DMS 273 (cell line): ENCODE results near the gene FBLN5.
A peak's percentile ranks its signal among the peaks of the same experiment; 100 is the strongest.

Experiments used
- DNase-seq: peaks from one replicate; lab custom pipeline; 2025; ENCODE audit not compliant: unreplicated experiment; lab: John Stamatoyannopoulos, UW

FBLN5 gene

DNA sequence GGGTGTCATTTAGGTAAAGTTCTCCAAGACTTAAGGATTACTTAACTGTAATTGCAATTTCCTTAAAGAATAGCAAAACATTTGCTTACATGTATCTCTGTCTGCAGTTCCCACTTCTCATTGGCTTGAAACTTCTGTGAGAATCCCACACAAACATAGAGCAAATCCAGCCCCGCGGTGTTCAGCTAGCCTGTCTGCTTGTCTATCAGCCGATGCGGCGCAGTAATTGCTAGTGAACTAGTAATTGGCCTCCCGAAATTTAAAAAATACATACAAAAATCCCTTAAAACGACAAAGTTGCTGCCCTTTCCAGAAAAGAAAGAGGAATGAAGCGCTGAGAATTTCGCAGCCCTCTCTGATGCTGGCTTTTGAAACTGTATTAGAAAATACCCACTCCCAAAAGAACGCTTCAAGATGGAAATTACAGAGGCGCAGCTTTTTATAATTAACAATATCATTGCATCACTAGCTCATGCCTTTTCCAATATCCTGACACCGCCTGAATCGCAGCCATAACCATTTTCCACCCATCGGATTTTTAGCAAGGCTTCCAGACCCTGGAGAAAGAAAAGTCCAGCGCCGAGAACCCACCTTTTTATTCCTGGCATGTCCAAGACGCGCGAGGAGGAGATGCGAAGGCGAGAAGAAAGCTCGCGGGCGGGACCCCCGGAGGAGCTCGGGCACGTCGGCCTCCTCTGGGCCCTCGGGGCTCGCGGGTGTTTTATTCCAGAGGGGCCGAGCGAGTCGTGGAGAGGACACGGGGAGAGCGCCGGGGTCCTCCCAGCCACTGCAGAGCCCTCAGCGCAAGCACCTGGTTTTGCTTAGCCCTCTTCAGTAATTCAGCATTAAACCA lies 646 bp downstream of the FBLN5 start:
- DNase-seq, result peak; percentile 47

DNA sequence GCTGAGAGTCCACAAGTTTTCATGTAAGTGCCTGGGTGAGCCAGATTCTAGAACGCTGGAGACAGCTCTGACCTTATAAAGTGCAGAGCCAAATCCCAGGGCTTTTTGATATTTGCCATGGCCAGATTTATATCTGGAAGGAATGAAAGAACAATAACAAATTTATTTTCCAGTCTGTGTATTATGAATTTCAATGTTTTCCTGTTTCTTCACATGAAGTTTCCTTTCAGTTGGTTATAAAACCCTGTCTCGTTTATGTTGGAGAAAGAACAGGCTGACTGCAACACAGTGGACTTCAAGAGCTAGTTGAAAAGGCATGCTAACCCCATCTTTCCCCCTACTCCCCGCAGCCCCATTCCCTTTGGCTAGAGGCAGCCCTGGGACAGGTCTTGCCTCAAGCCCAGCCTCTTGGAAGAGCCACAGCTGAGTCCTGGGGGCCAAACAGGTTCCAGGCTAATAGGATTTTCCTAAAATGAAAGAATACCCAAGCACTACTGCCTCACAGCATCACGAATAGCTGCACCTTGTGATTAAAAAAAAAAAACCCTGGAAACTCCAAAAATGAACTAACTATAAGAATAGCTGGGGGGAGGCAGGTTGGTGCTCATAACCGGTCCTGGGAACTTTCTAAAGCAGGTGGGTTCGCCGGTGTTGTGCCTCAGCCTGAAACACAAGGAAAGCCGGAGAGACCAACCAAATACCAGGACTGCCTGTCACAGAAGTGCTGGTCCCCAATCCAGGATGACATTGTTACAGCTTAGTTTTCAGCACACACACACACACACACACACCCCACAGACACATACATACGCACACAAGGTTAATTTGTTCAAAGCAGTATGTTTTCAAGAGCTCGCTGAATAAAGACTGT lies 1.5 kb downstream of the FBLN5 start:
- no peak for DNase-seq

DNA sequence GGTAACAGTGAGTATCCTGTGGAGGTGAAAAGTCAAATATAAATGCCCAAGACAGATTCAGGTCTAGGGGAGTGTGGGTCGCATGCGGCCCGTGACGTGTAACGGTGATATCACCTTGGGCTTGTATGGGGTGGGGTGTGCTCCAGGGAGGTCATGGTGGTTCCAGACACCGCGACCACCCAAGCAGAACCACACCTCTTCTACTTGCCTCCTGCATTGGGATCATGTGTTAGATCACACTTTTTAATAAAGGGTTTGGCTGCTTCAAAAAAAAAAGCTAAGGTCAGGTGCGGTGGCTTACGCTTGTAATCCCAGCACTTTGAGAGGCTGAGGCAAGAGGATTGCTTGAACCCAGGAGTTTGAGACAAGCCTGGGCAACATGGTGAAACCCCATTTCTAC lies 4.5 kb downstream of the FBLN5 start:
- no peak for DNase-seq

DNA sequence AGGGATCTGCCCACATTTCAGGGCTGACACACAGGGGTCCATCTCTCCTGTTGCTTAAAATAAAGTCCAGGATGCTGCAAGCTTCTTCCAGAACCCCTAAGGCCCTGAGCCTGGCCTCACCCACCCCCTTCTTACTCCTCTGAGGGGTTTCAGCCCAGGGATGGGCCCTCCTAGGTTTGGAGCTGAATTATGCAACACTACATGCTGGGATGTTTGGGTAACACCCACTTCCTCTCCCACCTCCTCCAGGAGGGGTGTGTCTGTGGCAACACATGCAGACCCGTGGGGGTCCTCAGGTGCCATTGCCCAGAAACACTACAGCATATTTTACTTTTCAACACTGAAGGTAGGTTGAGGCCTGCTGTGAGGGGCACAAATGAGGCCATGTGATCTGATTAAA lies 5.4 kb downstream of the FBLN5 start:
- no peak for DNase-seq

DNA sequence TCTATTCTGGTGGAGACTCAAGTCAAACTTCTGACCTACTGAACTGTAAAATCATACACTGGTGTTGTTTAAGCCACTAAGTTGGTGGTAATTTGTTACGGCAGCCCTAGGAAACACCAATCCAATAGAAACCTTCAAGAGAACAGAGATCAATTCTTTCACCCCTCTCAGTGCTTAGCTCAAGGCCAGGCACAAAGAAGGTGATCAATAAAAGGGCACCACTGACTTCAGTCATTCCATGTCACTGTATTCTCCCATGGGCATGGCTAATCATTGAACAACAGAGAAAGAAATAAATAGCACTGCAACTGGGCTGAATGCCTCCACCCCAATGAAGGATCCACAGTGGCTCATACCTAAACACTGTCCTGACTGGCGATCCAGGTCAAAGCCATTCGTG lies 7.3 kb downstream of the FBLN5 start:
- no peak for DNase-seq

DNA sequence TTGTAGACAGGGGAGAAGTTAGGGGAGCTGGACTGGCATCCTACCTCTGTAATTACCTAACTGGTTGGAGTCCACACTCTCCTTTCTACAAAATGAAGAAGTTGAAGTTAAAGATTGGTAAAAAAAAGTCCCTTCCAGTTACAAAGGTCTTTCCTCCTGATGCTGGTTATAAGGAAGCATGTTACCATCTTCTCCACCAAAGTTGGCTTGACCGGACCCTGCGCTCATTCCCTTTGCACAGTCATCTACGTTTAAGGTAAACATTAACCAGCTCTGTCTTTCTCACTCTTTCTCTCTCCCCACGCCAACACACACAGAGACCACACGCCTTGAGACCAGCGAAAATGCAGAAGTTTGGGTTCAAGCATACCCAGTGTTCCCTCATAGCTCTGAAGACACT lies 11.9 kb downstream of the FBLN5 start:
- no peak for DNase-seq

DNA sequence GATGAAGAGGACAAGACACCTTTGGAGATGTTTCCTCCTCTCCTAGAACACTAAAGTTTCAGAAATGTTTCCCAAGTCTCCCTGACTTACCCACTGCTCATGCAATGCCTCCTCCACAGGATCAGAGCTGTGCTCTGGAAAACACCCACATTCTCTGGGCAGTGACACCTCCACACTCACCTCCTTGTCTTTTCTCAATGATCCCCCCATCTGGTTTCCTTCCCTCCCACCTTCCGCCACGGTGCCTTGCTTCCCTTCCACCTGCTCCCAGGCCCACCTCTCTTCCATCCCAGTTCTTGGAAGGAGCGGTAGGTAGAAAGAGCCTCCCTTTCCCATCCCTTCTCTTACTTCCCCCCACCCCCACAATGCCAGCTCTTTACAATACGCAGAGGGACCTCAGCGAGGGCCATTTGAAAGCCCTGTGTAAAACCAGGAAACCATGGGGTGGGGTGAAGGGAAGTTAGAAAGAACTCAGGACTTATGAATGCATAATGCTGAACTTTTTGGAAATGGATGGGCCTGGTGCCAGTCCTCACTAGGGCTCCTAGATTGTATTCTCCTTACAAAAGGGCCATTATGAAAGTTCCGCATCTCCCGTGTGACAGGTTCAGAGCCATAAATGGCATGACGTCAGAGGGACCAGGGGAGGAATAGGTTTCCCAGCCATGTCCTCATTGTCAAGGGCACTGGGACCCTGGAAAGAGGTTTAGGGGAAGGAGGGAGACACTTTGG lies 12.8 kb downstream of the FBLN5 start:
- no peak for DNase-seq

DNA sequence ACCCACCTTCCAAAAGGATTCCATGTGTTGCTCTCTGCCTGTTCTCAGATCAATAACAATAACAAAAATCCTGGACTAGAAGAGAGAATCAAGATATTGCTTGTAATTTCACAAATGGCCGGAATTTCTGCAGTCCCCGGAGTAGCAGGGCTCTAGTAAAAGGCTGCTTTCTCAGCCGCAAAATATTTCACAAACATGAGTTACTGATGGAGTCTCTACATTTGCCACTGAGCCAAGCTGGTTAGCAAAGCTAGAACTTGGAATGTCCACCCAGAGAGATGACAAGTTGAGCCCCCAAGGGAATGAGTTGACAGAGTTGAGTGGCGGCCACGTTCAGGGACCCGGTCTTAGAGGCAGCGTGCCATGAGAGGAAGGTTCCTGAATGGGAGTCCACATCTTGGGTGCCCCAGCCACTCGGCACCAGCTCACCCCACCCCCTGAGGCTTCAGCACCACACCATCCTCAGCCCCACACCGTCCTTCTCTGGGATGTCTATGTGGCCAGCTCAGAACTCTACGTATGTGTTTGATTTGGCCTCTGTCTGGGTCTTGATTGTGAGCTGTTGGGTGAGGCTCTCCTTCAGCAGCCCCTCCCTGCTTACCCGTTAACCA lies 15.9 kb downstream of the FBLN5 start:
- no peak for DNase-seq

DNA sequence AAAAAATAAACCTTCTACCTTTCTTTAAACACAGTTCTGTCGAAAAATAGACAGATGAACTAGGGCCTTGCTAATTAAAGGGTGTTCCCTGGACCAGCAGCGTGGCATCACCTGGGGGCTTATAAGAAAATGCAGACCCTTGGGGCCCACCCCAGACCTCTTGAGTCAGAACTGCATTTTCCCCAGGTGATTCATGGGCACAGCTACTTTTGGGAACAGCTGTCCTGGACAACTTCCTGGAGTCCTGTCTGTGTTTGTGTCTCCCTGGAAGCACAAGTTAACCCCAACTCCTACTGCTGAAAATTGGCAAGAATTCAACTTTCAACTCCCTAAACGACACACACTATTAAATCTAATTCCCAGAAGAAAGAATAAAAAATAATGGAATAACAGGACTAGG lies 17.8 kb downstream of the FBLN5 start:
- DNase-seq, result no peak

DNA sequence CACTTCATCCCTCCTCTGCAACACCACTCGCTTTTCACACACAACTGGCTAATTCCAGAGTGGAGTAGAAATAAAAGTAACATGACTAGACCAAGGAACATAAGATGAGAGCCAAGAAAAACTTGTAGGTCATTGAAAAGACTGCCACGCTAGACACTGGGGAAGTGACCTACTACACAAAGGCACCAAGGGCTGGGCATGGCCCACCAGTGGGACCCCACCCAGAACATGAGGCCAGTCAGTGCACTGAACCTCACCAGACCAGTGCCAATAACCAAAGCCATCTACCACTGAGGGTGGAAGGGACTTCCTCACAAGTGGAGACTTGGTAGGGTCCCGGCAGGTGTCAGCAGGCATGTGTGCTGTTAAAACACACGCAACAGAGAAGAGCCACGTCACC lies 19.7 kb downstream of the FBLN5 start:
- no peak for DNase-seq

DNA sequence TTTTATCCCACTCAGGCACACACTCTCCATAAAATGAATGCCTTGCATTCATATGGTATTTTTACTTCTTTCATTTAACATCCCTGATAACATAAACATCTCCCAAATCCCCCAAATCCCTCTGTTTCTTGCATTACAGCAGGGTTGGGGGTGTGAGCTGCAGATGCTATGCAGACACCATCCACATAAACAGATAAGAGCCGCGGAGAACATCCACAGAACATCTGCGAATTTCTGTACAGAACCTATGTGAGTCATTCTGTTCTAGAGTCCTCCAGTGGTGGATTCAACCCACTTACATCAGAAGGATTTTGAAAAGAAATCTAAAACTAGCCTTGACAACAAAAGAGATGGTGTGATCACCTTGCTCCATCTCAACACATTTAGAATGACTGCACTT lies 20.3 kb downstream of the FBLN5 start:
- DNase-seq, result no peak

DNA sequence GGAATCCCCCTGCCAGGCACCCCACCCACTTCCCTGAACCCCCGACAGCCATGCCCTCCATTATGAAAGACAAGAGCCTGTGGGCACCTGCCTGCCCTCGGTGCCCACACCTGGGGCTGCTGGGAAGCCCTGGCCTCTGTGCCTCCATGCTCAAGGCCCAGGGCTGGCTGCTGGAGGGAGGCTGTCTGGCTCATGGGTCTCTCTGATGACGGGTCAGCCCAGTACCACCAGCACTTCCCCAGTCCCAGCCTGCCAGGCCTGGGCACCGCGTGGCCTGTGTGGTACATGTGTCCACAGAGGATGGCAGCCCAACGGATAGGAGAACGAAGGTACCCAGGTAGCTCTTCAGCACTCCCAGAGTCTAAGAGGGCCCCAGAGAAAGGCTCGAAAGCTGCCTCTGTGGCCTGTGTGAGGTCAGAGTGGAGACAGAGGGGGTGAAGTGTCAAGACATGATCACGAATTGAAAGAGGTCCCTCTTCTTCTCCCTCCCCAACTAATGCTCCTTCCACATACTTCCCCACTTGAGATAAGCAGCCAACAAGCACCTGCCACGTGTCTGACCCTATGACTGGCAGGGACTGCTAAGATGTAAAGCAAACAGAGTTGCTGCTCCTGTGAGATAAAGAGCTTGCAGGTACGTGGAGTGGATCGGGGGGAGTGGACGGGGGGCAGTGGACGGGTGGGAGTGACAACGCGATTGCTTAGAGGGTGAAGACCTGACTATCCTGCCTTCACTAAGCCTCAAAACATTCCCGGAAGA lies 21.2 kb downstream of the FBLN5 start:
- no peak for DNase-seq

DNA sequence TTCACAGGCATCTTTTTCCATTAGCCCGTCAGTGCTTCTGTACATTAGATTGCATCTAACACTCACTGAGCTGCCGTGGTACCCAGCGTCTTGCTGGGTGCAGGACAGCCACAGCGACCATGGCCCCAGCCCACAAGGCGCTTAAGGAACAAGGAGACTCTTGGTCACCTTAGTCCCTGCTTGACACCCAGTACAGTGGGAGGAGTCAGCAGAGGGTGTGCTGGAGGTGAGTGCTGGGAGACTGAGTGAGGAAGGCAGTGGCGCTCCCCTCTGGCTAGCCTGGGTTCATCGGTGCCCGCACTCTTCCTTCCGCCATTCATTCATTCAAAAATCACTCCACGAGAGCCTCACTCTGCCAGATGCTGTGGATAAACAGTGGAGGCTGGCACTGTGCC lies 21.8 kb downstream of the FBLN5 start:
- no peak for DNase-seq

DNA sequence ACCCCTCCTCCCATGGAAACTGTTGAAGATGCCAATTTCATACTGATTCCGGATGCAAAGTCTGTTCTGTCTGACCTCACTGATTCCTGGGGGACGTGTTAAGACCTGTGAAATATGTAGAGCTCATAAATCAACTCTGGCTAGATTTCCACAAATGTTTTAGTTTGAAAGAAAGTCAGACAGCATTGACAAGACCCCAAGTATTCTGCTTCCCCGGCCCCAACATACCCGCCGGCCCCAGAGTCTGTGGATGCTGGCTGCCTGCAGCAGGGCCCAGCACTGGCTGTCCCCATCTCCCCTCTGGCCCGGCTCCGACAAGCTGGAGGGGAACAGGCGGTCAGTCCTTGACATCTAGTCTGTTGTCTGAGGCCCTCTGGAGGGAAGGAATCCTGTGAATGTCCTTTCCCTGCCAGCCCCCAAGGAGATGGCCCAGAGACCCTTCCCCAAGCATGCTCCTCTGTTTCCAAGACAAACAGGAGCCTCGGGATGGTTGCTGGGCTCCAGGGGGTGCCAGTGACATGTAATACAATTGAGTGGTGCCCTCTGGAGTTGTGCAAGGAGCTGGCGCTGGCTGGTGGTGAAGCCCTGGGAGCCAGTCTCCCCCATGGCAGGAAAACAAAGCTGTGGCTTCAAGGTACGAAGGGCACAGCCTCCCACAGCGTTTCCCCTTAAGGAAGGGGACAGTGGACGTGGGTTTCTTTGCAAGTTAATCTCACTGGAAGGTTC lies 22.3 kb downstream of the FBLN5 start:
- no peak for DNase-seq

DNA sequence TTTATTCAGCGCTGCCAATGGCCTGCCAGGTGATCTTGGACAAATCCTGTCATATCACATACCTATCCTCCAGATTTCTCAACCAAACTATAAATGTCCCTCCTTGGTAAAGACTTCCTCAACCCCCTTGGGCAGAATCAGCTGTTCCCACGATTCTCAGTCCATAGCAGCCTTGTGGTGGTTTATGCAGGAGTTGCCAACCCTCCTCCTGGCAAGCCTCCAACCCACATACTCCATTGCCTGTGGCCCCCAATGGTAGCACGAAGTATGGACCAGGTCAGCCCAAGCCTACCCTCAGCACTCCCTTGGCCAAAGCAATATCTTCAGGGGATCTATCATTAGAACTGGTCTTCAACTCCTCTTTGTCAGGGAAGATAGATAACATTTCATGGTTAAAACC lies 27.0 kb downstream of the FBLN5 start:
- no peak for DNase-seq

DNA sequence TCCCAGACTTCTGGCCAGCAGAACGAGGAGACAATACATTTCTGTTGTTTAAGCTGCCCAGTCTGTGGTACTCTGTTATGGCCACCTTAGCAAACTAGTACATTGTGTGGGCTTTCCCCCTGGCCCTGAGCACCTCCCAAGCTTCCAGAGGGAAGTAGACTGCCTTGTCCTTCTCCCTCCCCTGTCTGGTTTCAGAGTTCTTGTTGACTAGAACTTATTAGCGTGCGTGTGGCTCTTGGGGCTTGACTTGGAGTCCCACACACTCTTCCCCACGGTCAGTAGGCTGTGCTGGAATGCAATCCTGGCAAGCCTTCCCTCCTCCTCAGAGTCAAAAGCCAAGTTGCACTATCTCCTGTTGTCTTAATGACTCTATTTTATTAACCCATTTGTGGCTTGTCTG lies 27.7 kb downstream of the FBLN5 start:
- no peak for DNase-seq

DNA sequence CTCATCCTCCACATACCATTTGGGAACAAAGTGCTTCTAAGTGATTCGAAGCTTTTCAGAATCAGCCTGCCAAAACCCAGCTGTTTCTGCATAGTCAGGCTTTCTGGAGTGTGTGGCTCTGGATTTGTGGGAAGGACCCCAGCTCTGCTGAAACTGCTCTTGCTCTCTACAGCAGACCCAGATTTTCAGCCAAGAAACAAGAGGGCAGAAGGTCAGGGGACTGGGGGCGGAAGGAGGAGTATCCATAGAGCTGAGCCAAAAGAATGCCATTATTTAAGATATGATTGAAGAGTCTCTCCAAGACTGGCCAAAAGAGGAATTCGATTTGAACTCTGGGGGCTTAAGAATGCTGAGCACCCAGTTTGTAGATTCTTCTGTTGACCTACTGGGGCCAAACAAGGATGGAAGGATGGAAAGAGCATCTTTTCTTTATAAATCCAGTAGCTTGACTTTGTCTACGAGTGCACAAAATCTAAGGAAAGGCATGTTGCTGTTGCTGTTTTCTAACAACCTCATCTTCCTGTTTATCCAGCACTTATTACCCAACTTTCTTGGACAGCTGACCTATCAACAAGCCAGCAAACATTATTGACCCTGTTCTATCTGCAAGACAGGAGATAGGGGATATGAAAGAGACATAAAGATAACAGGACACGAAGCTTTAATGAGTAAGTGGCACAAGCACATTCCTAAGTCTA lies 29.2 kb downstream of the FBLN5 start:
- no peak for DNase-seq

DNA sequence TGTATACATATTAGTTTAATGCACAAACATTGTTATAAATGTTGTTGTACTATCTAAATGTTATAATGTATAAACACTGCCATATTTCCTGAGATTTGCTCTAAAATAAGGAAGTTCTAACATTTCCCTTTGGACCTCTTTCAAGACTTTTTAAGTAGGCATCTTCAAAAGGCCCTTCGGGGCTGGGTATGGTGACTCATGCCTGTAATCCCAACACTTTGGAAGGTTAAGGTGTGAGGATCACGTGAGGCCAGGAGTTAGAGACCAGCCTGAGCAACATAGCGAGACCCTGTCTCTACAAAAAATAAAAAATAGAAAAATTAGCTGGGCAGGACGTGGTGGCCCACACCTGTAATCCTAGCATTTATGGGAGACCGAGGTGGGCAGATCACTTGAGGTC lies 35.5 kb downstream of the FBLN5 start:
- DNase-seq, result no peak

DNA sequence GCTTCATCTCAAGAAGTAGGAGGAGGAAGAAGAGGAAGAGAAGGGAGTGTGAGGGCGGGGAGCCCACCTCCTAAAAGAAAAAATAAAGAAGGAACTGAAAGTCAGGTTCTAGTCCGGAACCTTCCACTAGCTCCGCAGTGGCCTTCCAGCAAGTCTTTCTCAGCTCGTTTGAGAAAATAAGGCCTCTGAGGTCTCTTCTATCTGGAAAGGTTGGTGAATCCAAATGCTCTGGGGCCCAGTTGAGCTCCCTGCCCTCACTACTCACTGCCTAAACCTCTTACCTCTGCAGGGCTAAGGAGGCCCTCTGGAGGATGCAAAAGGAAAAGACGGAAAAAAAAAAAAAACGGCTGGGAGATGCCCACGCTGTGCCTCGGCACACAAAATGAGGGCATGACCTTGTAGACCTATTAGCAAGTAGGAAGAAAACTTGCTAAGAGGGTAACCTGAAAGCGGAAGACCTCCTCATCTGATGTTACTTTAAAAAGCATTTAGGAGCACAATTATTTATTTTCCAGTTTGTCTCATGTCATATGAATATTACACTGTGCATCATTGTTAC lies 35.9 kb downstream of the FBLN5 start:
- DNase-seq, result peak; percentile 74
